Endothelial cell of hepatic sinusoid (primary cell): ENCODE measurements around the gene NAALADL2.
"Not testable (repeated sequence)": the region's sequence is repeated elsewhere in the genome, so short reads cannot be mapped to it uniquely, and the experiment has no call there.

Source experiments
- in situ Hi-C: cut with HindIII; loops from 2 replicates; pipeline ENCODE4 v1.10.0; 2017; ENCODE audit warnings: low sequenced_read_pairs

The NAALADL2 gene

GRCh38 chr3:175346573-175347356, 487.6 kb downstream of the NAALADL2 start:
- in situ Hi-C loops, result no loop called here

GRCh38 chr3:175349168-175349567, 490.0 kb downstream of the NAALADL2 start:
- in situ Hi-C loops, result no loop called here

- in situ Hi-C loops, result no loop called here
These were observed 496.7 kb downstream of the NAALADL2 start for GRCh38 chr3:175355801-175356335.

DNA sequence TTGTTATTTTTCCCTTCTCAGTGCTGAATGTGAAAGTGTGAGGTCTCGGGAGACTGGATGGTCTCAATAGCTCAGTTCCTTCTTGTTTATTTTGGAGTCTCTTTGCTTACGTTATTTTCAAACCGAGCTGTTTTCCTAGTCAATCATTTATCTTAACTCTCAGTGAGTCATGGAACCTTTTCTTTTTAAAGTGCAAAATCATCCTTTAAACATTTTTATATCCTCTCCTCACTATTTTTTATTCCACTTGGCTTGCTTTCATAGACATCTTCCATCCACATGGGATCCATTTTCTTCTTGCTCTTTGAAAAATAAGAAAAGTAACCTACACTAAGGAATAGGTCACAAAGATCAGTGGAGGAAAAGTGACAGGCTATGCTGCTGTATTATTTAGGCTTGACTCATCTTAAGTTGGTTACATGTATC, 497.8 kb downstream of the NAALADL2 start:
- in situ Hi-C loops, result no loop called here

DNA sequence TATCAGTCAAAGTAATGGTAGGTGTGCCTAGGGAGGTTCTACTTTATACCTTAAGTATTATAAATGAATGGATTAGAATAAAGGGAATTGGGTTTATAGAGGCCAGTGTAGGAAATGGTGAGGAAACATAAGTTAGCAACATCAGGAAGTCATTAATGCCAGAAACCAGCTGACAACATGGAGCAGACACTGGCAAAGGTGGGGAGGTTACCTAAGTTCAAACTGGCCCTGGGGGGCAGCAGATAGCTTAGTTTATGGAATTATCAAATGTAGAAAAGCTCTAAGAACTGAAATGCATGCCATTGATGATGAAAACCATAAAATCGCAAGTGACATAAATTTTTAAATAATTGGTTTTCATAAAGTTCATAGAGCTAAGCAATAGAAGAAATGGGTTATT, 498.6 kb downstream of the NAALADL2 start:
- in situ Hi-C loops, result no loop called here

- in situ Hi-C loops, result no loop called here
These were observed 499.8 kb downstream of the NAALADL2 start for GRCh38 chr3:175358935-175359334.

- in situ Hi-C loops, result not testable (repeated sequence)
These were observed 511.3 kb downstream of the NAALADL2 start for GRCh38 chr3:175370426-175370825.

DNA sequence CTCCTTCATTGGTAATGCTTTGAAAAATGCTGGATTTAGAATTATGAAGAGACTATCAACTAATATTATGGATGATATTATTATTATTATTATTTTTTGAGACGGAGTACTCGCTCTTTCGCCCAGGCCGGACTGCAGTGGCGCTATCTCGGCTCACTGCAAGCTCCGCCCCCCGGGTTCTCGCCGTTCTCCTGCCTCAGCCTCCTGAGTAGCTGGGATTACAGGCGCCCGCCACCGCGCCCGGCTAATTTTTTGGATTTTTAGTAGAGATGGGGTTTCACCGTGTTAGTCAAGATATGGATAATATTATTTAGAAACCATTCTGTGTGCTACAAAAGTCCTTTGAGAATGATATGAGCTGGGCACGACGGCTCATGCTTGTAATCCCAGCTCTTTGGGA, 512.1 kb downstream of the NAALADL2 start:
- in situ Hi-C loops, result not testable (repeated sequence)

DNA sequence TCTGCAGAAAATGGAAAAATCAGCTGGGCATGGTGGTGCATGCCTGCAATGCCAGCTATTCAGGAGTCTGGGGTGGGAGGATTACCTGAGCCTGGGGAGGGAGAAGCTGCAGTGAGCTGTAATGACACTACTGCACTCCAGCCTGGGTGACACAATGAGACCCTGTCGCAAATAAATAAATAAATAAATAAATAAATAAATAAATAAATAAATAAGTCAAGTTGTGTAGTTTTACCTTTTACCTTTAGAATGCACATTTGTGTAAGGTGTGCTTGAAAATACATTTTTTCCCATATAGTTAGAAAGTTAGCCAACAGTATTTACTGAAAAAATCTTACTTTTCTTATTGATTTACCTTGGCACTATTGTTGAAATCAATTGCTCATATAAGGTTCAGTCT, 515.6 kb downstream of the NAALADL2 start:
- in situ Hi-C loops, result no loop called here

DNA sequence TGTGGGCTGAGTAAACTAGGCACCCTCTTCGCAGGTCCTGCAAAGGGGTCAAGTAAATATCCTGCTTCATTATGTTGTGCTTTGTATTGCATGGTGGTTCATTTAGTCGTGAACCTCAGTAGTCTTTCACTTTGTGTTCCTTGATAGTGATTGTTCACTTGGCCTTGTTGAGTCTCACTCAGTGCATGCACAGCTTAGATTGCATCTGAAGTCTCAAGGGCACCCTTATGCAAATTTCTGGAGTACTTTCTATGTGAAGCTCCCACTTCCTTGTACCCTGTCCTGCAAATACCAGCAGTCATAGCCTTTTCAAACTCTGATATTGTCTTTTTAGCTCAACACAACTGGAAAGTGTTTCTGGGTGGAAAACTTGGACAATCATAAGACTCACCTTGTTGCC, 519.2 kb downstream of the NAALADL2 start:
- in situ Hi-C loops, result no loop called here

DNA sequence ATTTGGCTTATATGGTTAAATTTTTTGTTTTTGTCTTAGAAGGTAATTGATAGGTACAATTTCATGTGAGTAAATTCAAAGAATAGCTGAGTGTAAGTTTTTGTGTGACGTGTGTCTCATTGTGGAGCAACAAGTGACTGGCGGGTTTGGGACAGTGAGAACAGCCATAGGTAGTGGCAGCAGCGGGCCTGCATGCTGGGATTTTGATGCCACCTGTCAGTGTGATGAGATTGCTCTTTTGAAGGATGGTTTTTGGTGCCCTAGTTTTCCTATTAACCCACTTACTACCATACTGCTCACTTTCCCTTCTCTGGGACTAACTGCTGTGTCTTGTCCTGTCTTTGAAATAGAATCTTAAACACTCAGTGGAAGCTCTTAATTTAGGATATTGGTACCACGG, 522.6 kb downstream of the NAALADL2 start:
- in situ Hi-C loops, result no loop called here

- in situ Hi-C loops, result no loop called here
These were observed 524.2 kb downstream of the NAALADL2 start for GRCh38 chr3:175383371-175383770.

DNA sequence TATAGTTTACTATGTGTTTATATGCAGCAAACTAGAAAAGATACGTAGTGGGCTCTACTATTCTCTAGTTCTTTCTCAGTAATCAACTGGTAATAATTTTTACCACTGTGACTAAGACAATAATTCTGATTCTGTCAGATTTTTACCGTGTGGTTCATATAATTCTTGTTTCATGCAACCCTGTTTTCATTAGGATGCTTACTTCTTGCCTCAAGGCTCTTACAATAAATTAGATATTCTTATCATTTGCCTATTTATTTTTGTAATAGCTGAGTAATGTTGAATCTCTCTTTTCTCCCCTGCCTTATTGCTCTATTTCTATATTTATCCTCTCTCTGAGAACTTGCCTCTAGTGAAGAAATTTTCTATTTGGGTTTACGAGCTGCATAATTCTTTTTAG, 524.7 kb downstream of the NAALADL2 start:
- in situ Hi-C loops, result no loop called here

DNA sequence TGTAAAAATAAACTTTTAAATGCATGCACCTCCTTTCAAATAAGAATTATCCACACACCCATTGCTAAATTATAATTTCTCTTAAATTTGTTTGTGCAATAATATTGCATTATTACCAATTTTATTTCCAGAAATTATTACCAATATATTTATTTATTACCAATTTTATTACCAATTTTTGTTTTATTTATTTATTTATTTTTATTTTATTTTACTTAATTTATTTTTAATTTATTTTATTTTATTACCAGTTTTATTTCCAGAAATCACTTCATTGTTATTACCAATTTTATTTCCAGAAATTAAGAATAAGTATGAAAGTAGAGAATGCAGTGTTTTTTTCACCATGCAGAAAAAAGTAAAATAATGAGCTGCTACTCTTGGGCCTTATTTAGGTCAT, 525.4 kb downstream of the NAALADL2 start:
- in situ Hi-C loops, result no loop called here

- in situ Hi-C loops, result no loop called here
These were observed 527.5 kb downstream of the NAALADL2 start for GRCh38 chr3:175386630-175387029.

DNA sequence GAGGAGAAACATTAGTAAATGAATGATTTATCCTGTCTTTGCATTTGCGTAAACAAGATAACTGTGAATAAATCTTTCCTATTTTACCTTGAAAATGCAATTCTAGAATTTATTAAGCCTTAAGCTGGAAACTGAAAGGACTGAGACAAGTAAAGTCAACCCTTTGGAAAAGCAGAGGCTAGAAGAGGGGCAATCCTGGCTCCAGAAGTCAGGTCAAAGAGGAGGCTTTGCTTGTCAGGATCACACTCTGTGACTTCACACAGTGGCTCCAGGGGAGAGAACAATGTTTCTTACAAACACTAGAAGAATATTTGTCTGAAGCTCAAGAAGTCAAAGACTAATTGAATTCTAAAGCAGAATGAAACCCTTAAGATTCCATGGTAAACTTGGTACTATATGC, 530.4 kb downstream of the NAALADL2 start:
- in situ Hi-C loops, result no loop called here

DNA sequence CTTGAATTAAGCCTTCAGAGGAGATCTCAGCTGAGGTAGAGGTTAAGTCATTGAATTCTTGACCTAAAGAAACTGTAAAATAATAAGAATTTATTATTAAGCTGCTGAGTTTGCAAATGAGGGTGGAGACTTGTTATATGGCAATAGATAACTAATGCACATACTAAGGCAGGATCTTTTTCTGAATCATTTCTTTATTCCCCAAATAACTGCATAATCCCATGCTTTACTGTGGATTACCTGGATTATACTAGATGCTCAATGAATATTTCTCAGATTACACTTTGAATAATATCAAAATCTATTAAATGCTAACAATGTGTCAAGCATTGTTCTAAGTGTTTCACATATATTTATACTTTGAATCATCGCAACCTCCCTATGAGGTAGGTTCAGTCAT, 532.5 kb downstream of the NAALADL2 start:
- in situ Hi-C loops, result no loop called here

DNA sequence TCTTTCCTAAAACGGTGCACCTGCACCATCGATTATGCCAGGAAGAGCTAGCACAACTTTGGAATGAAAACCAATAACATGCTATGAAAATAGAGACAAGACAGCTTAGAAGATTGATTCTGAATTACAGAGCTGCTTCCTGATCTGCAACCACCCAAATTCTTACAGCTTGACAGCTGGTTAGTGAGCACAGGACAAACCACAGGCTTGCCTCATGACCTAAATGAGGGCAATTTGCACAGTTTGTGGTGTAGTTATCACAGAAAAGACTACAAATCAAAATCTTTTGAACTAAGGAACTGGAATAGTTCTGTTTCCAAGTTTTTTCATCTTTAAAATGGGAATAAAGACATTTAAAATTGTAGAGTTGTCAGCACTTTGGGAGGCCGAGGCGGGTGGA, 533.5 kb downstream of the NAALADL2 start:
- in situ Hi-C loops, result no loop called here

- in situ Hi-C loops, result no loop called here
These were observed 538.2 kb downstream of the NAALADL2 start for GRCh38 chr3:175397372-175397771.

DNA sequence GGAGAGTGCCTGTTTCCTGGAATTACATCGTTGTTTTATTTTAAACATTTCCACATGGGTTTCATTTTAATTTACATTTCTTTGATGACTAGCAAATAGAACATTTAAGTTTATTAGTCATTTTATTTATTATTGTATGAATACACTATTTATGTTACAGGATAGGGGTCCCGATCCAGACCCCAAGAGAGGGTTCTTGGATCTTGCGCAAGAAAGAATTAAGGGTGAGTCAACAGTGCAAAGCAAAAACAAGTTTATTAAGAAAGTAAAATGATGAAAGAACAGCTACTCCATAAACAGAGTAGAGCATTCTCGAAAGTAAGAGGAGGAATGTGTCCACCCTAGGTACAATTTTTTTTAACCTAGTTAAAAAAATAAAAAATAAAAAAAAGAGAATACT, 539.5 kb downstream of the NAALADL2 start:
- in situ Hi-C loops, result no loop called here

GRCh38 chr3:175399156-175399840, 540.2 kb downstream of the NAALADL2 start:
- in situ Hi-C loops, result no loop called here

- in situ Hi-C loops, result no loop called here
These were observed 544.9 kb downstream of the NAALADL2 start for GRCh38 chr3:175404027-175404426.
